Activated CD8-positive, alpha-beta memory T cell treated with anti-CD3 and anti-CD28 coated beads, Interleukin-2, amount 50 U/mL, for 1 hour (primary cell): ENCODE measurements around the gene OOSP4B.
"Not testable (repeated sequence)": the region's sequence is repeated elsewhere in the genome, so short reads cannot be mapped to it uniquely, and the experiment has no call there.

ENCODE experiments used
- DNase-seq: peaks from one replicate; pipeline ENCODE4 v3.0.0-alpha.2; 2020; ENCODE audit errors: extremely low read depth

The OOSP4B gene

DNA sequence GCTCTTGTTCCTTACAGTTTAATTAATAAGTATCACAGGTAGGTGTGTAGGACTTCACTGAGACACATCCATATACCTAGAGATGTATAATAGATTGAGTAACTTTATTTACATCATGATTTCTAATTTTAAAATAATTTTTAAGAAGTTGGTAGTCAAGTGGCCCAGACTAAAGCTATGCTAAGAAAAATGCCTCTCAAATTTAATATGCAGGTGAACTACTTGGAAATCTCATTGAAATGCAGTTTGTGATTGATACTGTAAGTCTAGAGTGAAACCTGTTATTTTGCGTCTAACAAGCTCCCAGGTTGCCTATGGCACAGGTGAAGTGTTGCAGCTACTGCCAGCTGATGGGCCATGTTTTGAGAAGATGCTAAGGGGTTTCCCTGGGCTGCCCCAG, at the start of gene OOSP4B:
OOSP4B (plus strand) TSS at position 301 of the 400 bp plus-strand sequence.
- no peak for DNase-seq

DNA sequence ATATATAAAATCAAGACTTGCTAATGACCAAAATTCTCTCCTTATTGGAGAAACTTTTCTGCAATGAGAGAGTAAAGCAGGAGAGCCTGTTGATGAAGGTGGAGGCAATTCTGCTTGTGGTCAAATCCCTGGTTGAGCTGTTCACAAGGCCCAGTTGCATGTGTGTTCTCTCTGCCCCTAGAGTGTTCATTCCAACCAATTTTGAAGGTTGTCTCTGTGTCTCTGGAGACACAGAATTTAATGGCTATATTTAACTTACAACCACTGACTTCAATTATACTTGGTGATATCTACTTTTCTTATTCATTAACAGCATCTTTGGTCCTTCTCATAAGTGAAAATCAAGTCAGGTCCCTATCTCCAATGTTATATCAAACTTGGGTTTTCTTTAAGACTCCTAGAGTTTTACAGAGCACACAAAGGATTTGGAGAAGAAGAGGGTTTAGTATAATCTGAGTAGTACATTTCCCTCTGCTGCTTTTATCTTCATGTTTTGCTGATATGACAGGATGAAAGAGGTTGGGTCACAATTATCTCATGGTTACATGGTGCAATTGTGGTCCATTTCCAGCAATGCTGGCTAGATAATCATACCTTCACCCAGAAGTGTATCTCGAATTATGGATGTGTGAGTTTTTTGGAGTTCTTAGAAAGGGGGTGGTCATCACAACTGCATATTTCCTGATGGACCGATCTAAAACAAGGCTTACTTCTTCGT, 49.1 kb upstream of the OOSP4B start:
- no peak for DNase-seq

- DNase-seq: no peak
Observed at GRCh38 chr11:59968395-59968783, 48.6 kb upstream of the OOSP4B start.

DNA sequence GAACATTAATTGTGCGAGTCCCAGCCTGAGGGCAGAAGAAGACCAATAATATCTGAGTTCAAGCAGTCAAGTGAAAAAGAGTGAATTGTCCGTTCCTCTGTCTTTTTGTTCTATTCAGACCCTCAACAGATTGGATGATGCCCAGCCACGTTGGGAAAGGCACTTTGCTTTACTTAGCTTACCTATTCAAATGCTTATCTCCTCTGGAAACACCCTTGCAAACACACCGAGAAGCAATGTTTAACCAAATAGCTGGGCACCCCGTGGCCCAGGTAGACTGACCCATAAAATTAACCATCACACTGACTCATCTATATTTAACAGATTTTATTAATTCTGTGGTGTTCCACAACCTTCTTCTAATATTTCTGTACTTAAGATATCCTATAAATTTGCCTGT, 43.9 kb upstream of the OOSP4B start:
- no peak for DNase-seq

- DNase-seq: no peak
Observed at GRCh38 chr11:59981106-59981770, 35.7 kb upstream of the OOSP4B start.

- not testable (repeated sequence) for DNase-seq
Observed at GRCh38 chr11:59982037-59982436, 34.9 kb upstream of the OOSP4B start.

DNA sequence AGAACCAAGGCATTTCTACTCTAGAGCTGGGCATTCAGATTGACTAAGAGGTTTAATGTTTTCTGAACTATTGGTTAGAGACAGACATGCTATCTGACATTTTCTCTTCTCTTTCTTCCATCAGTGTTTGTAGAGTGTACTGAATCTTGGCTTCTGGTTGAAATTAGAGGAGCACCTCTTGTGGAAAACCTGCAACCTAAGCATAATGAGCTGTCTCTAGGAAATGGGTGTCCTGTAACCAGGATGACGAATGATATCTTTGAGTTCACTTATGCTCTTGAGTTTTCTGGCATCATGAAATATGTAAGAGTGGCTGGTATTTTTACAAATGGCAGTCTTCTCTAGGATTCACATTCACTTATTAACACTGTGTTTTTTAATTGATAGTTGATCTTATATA, 33.8 kb upstream of the OOSP4B start:
- no peak for DNase-seq

- no peak for DNase-seq
Observed at GRCh38 chr11:59984368-59984767, 32.6 kb upstream of the OOSP4B start.

DNA sequence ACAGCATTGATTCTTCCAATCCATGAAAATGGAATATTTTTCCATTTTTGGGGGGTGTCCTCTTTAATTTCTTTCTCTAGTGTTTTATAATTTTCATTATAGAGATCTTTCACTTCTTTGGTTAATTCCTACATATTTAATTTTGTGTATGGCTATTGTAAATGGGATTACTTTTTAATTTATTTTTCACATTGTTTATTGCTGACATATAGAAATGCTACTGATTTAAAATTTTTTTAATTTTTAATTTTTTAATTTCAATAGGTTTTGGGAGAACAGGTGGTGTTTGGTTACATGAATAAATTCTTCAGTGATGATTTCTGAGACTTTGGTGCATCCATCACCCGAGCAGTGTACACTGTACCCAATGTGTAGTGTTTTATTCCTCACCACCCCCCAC, 26.6 kb upstream of the OOSP4B start:
- DNase-seq: no peak

DNA sequence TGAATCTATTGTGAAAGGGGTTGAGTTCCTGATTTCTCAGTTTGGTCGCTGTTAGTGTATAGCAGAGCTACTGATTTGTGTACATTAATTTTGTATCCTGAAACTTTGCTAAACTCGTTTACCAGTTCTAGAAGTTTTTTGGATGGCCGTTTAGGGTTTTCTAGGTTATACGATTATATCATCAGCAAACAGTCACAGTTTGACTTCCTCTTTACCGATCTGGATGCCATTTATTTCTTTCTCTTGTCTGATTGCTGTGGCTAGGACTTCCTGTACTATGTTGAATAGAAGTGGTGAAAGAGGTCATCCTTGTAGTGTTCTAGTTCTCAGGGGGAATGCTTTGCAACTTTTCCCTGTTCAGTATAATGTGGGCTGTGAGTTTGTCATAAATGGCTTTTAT, 24.6 kb upstream of the OOSP4B start:
- DNase-seq: no peak

DNA sequence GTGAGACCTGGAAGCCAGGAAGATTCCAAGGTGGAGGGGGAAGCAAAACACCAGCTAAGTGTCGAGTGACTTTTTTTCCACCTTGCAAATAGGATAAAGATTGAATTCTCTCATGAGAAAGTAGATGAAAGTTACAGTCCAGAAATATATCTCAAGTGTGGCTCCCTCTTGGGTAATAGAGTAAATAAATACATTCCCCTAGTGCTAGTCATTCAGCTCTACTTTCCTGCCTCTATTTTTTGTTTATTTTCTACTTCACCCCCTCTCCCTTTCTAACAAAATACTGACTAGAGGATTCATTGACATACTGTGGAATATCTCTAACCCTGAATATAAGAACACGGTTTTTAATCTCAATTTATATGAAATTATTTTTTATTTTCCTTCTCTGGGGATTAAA, 19.2 kb upstream of the OOSP4B start:
- no peak for DNase-seq

DNA sequence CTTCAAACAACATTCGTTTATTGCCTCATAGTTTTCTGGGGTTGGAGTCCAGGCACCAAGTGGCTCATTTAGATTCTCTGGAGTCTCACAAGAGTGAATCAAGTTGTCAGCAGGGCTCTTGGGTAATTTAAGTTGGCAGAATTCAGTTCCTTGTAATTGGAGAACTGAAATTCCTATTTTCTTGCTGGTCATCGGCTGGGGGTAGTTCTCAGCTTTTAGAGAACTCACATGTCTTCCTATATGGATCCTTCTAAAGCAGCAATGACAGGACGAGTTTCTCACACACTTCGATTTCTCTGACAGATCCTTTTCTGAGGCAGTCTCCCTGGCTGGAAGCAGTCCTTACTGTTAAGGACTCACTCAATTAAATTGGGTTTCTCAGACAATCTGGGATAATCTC, 17.3 kb upstream of the OOSP4B start:
- DNase-seq: no peak

DNA sequence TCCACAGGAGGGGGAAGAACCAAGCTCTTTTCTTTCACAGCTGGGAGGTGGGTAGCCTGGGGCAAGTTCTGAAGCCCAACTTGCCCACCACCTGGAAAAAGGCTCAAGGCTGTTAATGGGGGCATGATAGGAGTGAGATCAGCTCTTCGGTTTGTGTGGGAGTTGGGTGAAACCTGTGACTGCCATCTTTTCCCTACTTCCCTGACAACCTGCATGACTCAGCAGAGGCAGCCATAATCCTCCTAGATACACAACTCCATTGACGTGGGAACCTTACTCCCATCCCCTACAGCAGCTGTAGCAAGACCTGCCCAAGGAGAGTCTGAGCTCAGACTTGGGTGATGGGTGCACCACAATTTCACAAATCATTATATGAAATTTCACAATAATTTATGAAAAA, 13.3 kb upstream of the OOSP4B start:
- no peak for DNase-seq

DNA sequence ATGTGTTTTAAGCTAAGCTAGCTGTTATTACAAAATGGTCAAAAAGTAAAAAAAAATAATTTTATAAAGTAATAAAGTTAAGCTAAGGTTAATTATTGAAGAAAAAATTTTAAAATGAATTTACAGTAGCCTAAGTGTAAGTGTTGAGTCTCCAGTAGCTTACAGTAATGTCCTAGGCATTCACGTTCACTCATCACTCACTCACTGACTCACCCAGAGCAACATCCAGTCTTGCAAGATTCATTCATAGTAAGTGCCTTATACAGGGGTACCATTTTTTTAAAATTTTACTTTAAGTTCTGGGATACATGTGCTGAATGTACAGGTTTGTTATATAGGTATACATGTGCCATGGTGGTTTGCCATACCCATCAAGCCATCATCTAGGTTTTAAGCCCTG, 11.6 kb upstream of the OOSP4B start:
- DNase-seq: no peak

- DNase-seq: no peak
Observed at GRCh38 chr11:60018058-60018457, 1.1 kb downstream of the OOSP4B start.

DNA sequence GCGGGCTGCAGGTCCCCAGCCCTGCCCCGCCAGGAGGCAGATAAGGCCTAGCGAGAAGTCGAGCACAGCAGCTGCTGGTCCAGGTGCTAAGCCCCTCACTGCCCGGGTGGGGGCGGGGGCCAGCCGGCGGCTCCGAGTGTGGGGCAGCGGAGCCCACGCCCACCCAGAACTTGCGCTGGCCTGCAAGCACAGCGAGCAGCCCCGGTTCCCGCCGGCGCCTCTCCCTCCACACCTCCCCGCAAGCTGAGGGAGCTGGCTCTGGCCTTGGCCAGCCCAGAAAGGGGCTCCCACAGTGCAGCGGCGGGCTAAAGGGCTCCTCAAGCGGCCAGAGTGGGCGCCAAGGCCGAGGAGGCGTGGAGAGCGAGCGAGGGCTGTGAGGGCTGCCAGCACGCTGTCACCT, 3.4 kb downstream of the OOSP4B start:
- DNase-seq: not testable (repeated sequence)

- DNase-seq: no peak
Observed at GRCh38 chr11:60029015-60029632, 12.1 kb downstream of the OOSP4B start.

- no peak for DNase-seq
Observed at GRCh38 chr11:60040109-60040508, 23.1 kb downstream of the OOSP4B start, which contains the start of gene OOSP2. Gene OOSP2 (plus strand): TSS chr11:60040409. CDS start chr11:60040460, 51 bp downstream.

DNA sequence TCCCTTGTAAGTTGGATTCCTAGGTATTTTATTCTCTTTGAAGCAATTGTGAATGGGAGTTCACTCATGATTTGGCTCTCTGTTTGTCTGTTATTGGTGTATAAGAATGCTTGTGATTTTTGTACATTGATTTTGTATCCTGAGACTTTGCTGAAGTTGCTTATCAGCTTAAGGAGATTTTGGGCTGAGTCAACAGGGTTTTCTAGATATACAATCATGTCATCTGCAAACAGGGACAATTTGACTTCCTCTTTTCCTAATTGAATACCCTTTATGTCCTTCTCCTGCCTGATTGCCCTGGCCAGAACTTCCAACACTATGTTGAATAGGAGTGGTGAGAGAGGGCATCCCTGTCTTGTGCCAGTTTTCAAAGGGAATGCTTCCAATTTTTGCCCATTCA, 33.4 kb downstream of the OOSP4B start:
- DNase-seq: not testable (repeated sequence)

- DNase-seq: not testable (repeated sequence)
Observed at GRCh38 chr11:60050839-60051238, 33.9 kb downstream of the OOSP4B start.

- DNase-seq: no peak
Observed at GRCh38 chr11:60056349-60056969, 39.5 kb downstream of the OOSP4B start, which contains the start of gene MS4A3. Gene MS4A3 (plus strand): TSS chr11:60056665. CDS start chr11:60061161, 4,496 bp downstream.

- no peak for DNase-seq
Observed at GRCh38 chr11:60059052-60059451, 42.1 kb downstream of the OOSP4B start.
